Activated CD4-positive, alpha-beta T cell treated with anti-CD3 and anti-CD28 coated beads for 24 hours (primary cell): Measurements from ENCODE around the gene NUF2.

Experiments used
- DNase-seq, 2 donors: peaks; one replicate each; pipeline ENCODE4 v3.0.0-alpha.2; 2020; ENCODE audit warnings: low read depth in 2 of 2

NUF2 gene

GRCh38 chr1:163401211-163401610, 79.5 kb downstream of the NUF2 start:
- no peak for DNase-seq
